ENCODE measurements around the gene MAML2.

Gene MAML2

DNA sequence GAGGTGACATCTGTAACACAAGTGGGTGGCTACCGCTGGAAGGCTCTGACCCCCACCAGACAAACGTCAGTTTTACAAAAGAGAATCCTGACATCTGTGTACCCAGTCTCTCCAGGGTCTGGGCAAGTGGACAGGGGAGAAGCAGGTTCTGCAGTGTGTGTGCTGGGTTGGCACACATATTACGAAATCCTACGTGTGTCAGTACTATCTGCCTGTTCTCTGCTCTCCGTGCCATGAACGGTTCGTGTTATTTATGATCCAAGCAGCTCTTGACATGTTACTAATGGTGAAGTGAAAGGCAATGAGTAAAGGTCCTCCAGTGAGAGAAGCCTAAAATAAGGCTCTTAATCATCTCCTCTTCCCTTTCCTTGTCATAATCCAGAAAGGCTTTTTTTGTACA, 217.6 kb downstream of the MAML2 start:
- DNase-seq (ENCODE audit: low read depth): no peak

DNA sequence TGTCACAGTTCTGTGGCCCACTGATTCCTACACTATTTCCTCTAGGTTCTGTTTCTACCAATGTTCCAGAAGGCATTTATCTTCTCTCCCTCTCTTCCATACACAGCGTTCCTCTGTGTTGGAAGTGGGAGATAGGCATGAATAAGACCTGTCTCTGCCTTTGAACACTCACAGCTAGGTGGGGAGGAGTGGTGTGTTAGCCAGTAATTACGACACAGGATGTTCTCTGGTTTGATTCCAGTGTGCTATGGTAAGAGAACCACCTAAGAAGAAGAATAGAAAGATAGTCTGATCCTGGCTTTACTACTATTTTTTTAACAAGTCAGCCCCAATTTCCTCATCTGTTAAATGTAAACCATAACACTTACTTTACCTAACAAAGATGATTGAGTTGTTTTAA, 218.8 kb downstream of the MAML2 start:
- no peak for DNase-seq (ENCODE audit: low read depth)

- DNase-seq (ENCODE audit: low read depth): no peak
These were observed 219.7 kb downstream of the MAML2 start for GRCh38 chr11:96123301-96123700.

GRCh38 chr11:96122601-96123074, 220.4 kb downstream of the MAML2 start:
- no peak for DNase-seq (ENCODE audit: low read depth)

DNA sequence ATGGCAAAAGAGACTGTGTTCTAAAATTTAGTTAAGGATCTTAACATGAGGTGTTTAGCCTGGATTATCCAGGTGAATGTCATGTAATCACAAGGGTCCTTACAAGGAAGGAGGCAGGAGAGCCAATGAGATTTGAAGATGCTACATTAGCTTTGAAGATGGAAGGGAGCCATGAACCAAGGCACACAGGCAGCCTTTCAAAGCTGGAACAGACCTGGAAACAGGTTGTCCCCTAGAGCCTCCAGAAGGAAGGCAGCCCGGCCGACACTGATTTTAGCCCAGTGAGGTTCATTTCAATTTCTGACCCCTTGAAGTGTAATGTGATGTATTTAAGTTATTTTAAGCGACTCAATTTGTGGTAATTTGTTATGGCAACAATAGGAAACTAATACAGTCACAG, 223.8 kb downstream of the MAML2 start:
- no peak for DNase-seq (ENCODE audit: low read depth)

- DNase-seq (ENCODE audit: low read depth): no peak
These were observed 226.6 kb downstream of the MAML2 start for GRCh38 chr11:96116376-96116775.

GRCh38 chr11:96114178-96115064, 228.6 kb downstream of the MAML2 start:
- no peak for DNase-seq (ENCODE audit: low read depth)

DNA sequence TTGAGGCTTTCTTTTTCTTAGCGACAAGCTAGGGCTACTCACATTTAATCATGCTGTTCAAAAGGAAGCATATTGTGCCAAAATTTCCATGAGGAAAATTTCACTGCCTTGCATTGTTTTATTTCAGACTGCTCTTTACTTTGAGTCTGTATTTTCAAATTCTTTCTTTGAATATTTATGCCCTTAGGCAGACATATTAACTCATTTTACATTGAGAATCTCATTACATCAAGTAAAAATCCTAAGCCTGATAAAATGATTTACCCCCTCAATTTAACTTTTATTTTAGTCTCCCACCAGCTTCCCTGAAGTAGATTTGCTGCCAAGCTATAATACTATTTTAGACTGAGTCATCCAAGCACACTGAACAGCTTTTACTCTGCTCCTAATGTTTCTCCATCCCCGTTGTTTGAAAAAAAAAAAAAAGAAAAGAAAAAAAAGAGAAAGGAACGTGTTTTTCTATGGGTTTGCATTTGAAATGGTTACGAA, 229.8 kb downstream of the MAML2 start:
- DNase-seq (ENCODE audit: low read depth): no peak

DNA sequence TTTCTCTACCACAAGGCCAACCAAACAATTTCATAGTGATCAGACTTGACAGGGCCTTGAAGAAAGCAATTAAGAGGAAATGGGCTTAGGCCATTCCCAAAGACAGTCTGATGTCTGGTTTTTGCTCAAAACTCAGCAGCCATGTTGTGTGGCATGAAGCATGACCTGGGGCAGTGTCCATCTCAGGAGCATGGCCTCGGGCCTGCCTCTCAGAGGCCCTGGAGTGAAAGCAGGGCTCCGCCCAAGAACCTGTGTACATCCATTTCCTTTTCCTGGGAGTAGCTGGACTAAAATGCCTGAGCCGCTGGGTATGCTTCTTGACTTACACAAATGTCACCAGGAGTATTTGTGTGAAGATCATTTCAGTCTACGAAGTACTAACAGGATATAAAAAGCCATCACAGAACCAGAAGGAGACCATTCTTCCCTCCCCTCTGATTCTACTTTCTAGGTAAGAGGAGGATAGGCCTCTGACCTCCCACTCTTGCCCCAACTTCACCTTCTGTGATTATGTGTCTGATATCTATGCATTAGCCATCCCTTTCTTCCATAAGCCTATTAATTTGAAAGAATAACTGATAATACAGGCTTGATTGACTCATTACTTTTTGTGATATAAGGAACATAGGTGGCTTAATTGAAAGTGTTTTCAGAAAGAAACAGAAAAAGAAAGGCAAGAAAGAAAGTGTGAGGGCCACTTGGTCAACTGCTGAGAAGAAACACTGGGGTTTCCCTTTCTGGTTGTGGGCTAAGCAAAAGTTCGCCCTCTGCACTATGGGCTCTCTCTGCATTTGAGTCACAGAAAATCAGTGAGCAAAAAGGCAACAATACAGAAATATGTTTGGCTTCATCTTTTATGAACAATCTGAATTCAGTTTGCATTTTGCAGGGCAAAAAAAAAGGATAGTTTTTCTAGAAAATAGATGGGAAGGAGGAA, 230.5 kb downstream of the MAML2 start:
- no peak for DNase-seq (ENCODE audit: low read depth)

DNA sequence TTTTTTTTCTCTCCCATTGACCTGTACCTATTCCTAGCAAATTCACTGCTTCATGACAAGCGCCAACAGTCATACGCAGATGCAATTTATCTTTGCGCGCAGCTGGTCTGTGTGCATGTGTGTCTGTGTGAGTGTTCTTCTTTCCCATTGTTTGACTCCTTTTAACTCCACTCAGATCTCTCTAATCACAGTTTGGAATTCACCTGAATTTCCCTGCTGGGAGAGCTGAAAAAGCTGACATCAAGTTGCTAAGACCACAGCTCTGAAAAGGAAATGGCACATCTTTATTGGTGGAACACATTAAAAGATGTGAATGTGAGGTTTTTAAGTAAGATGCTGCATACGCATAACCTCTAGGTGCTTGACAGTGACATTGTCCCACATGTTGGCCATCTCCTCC, 231.7 kb downstream of the MAML2 start:
- no peak for DNase-seq (ENCODE audit: low read depth)

GRCh38 chr11:96110302-96110701, 232.7 kb downstream of the MAML2 start:
- DNase-seq (ENCODE audit: low read depth): no peak

DNA sequence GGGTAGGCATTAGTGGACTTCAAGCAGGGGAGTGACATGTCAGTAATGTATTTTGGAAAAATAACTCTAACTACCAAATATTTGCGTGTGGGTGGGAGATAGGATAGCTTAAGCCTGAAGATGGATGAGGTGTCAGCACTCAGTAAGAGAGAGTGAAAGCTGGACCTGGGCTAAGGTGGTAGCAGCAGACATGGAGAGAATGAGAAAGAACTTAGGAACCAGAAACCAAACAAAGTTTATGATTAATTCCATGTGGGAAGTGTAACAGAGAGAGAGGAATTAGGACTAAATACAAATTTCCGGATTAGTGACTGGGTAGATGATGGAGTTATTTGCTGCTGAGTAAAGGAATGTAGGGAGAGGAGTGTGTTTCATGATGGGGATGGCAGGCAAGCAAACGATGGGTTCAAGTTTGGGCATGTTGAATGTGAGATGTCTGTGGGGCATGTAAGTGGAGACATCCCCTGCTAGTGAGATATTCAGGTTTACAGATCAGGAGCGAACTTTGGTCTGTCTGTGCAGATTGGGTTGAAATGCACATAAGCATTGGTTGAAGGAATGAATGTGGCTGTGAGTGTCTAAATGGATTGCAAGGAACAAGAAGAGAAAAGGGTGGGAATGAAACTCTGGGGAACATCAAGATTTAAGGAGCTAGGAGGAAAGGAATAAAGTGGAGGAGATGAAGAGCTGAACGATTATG, 233.5 kb downstream of the MAML2 start:
- no peak for DNase-seq (ENCODE audit: low read depth)

GRCh38 chr11:96107143-96107824, 235.7 kb downstream of the MAML2 start:
- DNase-seq (ENCODE audit: low read depth): no peak

- no peak for DNase-seq (ENCODE audit: low read depth)
These were observed 236.3 kb downstream of the MAML2 start for GRCh38 chr11:96106645-96107044.

- DNase-seq (ENCODE audit: low read depth): no peak
These were observed 237.1 kb downstream of the MAML2 start for GRCh38 chr11:96105944-96106343.

- DNase-seq (ENCODE audit: low read depth): no peak
These were observed 237.6 kb downstream of the MAML2 start for GRCh38 chr11:96105197-96105895.

DNA sequence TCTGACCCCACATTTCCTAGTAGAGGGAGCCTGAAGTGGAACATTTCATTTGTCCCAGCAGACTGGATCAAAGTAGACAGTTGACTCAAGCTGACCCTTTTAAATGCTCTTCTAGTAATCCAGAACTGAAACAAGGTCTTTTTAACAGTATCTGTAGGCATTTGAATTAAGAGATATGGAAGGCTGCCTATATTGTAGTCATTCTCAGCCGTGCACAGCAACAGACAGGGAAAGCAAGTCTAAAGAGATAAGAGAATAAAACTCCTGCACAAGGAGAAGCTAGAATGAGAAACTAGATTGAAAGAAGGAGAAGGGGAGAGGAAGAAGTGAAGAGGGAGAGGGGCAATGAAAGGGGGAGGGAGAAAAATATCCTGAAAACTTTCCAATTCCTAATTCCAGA, 238.5 kb downstream of the MAML2 start:
- no peak for DNase-seq (ENCODE audit: low read depth)

- no peak for DNase-seq (ENCODE audit: low read depth)
These were observed 239.3 kb downstream of the MAML2 start for GRCh38 chr11:96103721-96104120.

- no peak for DNase-seq (ENCODE audit: low read depth)
These were observed 239.9 kb downstream of the MAML2 start for GRCh38 chr11:96103102-96103501.

DNA sequence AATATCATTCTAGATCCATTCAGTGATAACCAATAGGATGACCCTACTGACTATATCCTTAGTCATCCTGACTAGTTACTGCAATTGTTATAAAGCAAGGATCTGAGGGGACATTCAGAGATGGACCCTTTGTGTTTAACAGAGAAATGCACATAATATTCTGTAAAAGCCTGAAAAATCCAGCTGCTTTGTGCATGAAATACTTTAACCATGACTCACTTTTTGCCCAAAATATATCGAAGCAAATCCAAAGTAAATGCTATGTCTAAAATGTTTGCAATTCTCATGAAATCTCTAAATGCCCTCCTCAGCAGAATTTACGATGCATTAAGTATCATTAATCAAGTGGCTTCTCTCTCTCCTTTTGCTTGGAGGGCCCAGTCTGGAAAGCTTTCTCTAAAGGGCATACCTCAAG, 240.3 kb downstream of the MAML2 start:
- no peak for DNase-seq (ENCODE audit: low read depth)

DNA sequence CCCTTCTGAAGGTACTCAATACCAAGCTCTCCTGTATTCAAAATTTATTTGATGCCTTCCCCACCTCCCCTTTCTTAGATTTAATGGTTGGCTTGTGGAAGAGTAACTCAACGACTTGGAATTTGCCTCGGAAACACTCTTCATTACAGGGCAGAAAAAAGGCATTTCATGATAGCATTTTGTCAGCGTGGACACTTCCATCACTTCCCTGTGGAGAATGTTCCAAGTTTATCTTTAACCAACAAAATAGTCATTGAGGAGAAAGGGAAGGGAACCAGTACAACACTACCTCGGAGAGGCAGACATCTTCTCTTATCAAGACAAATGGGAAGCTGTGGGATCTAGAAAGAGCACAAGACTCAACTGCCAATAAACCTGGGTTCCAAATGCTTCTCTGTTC, 241.8 kb downstream of the MAML2 start:
- DNase-seq (ENCODE audit: low read depth): no peak
